HepG2 (cell line): Measurements from ENCODE around the gene MTMR3.

Experiments
- AKAP8 ChIP-seq: sonication (generic); formaldehyde crosslinking; IDR thresholded peaks from 2 replicates; pipeline ENCODE4 v1.5.1; 2020; ENCODE audit warnings: mild to moderate bottlenecking, missing genetic modification reagents
- CBX5 ChIP-seq: sonication (generic); formaldehyde crosslinking; IDR thresholded peaks from 2 replicates; pipeline ENCODE4 v1.4.0; 2020; ENCODE audit warnings: missing genetic modification reagents, borderline replicate concordance
- EZH2 ChIP-seq: conservative IDR thresholded peaks from 2 replicates; pipeline ENCODE4 v1.6.1; 2012; ENCODE audit warnings: mild to moderate bottlenecking, low read depth, low read length, moderate library complexity
- JUND ChIP-seq: sonication (generic); formaldehyde crosslinking; IDR thresholded peaks from 2 replicates; pipeline ENCODE4 v1.8.0; 2022; ENCODE audit warnings: mild to moderate bottlenecking, missing genetic modification reagents
- KMT2A ChIP-seq: sonication (generic); formaldehyde crosslinking; IDR thresholded peaks from 2 replicates; pipeline ENCODE4 v1.4.0; 2020; ENCODE audit warnings: missing genetic modification reagents
- NFRKB ChIP-seq: fragments of 450-650 bp; IDR thresholded peaks from 2 replicates; pipeline ENCODE4 v1.6.1; 2017
- POLR2AphosphoS5 ChIP-seq: IDR thresholded peaks from 2 replicates; pipeline ENCODE4 v1.6.1; 2012; ENCODE audit warnings: low read depth, low read length
- REPIN1 ChIP-seq: sonication (generic); formaldehyde crosslinking; IDR thresholded peaks from 2 replicates; pipeline ENCODE4 v1.8.0; 2022; ENCODE audit warnings: missing genetic modification reagents, low read depth, mild to moderate bottlenecking, borderline replicate concordance
- SP1 ChIP-seq, 2 experiments: fragments of 450-650 bp in 1 of 2; sonication (generic) in 1 of 2; formaldehyde crosslinking in 1 of 2; IDR thresholded peaks; 2 replicates each; pipeline versions ENCODE4 v1.4.0 to v1.6.1; 2016 to 2020; ENCODE audit warnings: missing genetic modification reagents in 1 of 2
- ZNF274 ChIP-seq: sonication (generic); formaldehyde crosslinking; IDR thresholded peaks from 2 replicates; pipeline ENCODE4 v1.5.1; 2020; ENCODE audit warnings: mild to moderate bottlenecking, missing genetic modification reagents
- ZNF562 ChIP-seq: sonication (generic); formaldehyde crosslinking; IDR thresholded peaks from 2 replicates; pipeline ENCODE4 v1.8.0; 2022; ENCODE audit warnings: missing genetic modification reagents, borderline replicate concordance
- TF ChIP-seq, protein P1 (sequence below): sonication (generic); formaldehyde crosslinking; IDR thresholded peaks from 2 replicates; pipeline ENCODE4 v1.5.0; 2020; ENCODE audit warnings: mild to moderate bottlenecking, missing genetic modification reagents, moderate library complexity
- TF ChIP-seq, protein P2 (sequence below): sonication (generic); formaldehyde crosslinking; IDR thresholded peaks from 2 replicates; pipeline ENCODE4 v1.8.1; 2023; ENCODE audit warnings: mild to moderate bottlenecking, moderate library complexity, missing genetic modification reagents
- TF ChIP-seq, protein P3 (sequence below): sonication (generic); formaldehyde crosslinking; IDR thresholded peaks from 2 replicates; pipeline ENCODE4 v1.4.0; 2020; ENCODE audit warnings: missing genetic modification reagents, borderline replicate concordance

DNA sequence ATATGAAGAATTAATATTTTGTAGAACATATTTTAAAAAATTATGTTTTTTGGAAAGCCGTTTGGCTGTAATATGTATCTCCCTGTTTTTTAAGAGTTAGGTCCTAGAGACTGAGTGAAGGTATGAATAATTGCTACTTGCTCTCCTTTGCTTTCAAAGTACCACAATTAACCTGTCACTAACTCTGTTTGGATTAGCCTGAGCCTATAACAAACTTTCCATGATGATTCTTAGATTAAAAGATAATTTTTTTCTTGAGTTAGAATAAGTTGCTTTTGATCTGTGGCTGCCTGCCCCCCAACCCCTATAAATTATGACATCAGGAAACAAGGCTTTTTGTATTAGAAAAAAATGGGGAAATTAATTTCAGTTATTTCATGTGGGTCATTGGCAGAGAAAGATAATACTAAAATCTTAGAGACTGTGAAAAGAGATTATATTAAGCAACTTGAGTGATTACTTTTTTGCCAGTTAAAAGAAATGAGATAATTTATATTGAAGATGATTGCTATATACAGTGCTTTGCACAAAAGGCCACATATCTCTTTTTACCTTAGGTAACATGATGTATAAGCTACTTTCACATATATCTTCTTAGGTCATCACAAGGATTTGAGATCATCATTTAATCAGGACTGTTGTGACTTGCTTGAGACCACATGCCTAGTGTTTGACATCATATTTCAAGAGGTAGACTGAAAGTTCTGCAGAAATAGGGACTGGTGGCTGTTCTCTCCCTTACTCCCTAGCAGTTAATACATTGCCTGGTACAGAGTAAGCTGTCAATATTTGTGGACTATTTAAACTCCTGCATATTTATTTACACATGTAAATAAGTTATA, 9.6 kb downstream of the MTMR3 start:
- TF ChIP-seq JUND (CRISPR knock-in tag) (no peak), POLR2AphosphoS5 (no peak), KMT2A (CRISPR knock-in tag) (no peak), ZNF274 (no peak), ZNF562 (CRISPR knock-in tag) (no peak), NFRKB (no peak), CBX5 (no peak), REPIN1 (CRISPR knock-in tag) (no peak), EZH2 (no peak), AKAP8 (CRISPR knock-in tag) (no peak), SP1 (IDR thresholded peaks at IDR 0.05) (no peak), SP1 (CRISPR knock-in tag; IDR thresholded peaks at IDR 0.05) (no peak)
- TF ChIP-seq, protein P1, sequence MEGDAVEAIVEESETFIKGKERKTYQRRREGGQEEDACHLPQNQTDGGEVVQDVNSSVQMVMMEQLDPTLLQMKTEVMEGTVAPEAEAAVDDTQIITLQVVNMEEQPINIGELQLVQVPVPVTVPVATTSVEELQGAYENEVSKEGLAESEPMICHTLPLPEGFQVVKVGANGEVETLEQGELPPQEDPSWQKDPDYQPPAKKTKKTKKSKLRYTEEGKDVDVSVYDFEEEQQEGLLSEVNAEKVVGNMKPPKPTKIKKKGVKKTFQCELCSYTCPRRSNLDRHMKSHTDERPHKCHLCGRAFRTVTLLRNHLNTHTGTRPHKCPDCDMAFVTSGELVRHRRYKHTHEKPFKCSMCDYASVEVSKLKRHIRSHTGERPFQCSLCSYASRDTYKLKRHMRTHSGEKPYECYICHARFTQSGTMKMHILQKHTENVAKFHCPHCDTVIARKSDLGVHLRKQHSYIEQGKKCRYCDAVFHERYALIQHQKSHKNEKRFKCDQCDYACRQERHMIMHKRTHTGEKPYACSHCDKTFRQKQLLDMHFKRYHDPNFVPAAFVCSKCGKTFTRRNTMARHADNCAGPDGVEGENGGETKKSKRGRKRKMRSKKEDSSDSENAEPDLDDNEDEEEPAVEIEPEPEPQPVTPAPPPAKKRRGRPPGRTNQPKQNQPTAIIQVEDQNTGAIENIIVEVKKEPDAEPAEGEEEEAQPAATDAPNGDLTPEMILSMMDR (CRISPR knock-in tag) = no peak
- TF ChIP-seq, protein P2, sequence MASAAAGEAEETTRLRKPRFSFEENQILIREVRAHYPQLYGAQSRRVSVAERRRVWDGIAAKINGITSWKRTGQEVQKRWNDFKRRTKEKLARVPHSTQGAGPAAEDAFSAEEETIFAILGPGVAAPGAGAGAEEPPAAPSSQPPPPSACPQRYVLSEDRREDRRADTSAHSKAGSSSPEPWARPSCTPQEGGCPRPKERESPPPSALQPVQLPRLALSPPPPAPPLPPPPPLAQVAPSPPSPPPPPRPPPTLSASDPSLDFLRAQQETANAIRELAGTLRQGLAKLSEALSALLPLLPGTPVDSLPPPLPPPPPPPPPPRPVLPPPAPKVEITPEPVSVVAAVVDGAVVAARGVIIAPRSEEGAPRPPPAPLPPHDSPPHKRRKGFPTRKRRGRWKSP (CRISPR knock-in tag) = no peak
- TF ChIP-seq, protein P3, sequence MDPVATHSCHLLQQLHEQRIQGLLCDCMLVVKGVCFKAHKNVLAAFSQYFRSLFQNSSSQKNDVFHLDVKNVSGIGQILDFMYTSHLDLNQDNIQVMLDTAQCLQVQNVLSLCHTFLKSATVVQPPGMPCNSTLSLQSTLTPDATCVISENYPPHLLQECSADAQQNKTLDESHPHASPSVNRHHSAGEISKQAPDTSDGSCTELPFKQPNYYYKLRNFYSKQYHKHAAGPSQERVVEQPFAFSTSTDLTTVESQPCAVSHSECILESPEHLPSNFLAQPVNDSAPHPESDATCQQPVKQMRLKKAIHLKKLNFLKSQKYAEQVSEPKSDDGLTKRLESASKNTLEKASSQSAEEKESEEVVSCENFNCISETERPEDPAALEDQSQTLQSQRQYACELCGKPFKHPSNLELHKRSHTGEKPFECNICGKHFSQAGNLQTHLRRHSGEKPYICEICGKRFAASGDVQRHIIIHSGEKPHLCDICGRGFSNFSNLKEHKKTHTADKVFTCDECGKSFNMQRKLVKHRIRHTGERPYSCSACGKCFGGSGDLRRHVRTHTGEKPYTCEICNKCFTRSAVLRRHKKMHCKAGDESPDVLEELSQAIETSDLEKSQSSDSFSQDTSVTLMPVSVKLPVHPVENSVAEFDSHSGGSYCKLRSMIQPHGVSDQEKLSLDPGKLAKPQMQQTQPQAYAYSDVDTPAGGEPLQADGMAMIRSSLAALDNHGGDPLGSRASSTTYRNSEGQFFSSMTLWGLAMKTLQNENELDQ (CRISPR knock-in tag) = no peak
